Subcutaneous abdominal adipose tissue (tissue), 5 donors: Measurements from ENCODE around the gene OFD1.
A peak's percentile ranks its signal among the peaks of the same experiment; 100 is the strongest.

Experiments
- H3K27ac ChIP-seq: one replicate; pipeline ENCODE4 v1.7.0; 2013; ENCODE audit warnings: low read depth, mild to moderate bottlenecking, inconsistent platforms, low read length, moderate library complexity
- H3K27me3 ChIP-seq, 5 donors: one replicate each; pipeline ENCODE4 v1.7.0; 2013; ENCODE audit warnings: low read length in 5 of 5, inconsistent platforms in 1 of 5; ENCODE audit not compliant: control insufficient read depth in 5 of 5, insufficient read depth in 4 of 5
- H3K36me3 ChIP-seq, 5 donors: one replicate each; pipeline ENCODE4 v1.7.0; 2013; ENCODE audit warnings: low read length in 5 of 5; ENCODE audit not compliant: control insufficient read depth in 5 of 5, insufficient read depth in 5 of 5
- H3K4me1 ChIP-seq, 5 donors: one replicate each; pipeline ENCODE4 v1.7.0; 2013; ENCODE audit warnings: low read length in 5 of 5, mild to moderate bottlenecking in 3 of 5, moderate library complexity in 1 of 5; ENCODE audit not compliant: control insufficient read depth in 5 of 5, insufficient read depth in 5 of 5
- H3K4me3 ChIP-seq, 5 donors: one replicate each; pipeline ENCODE4 v1.7.0; 2013; ENCODE audit warnings: low read length in 5 of 5, low read depth in 1 of 5
- H3K9ac ChIP-seq, 5 donors: one replicate each; pipeline ENCODE4 v1.7.0; 2013; ENCODE audit warnings: low read length in 5 of 5, mild to moderate bottlenecking in 4 of 5, moderate library complexity in 3 of 5
- H3K9me3 ChIP-seq, 5 donors: one replicate each; pipeline ENCODE4 v1.7.0; 2013; ENCODE audit warnings: low read length in 5 of 5; ENCODE audit not compliant: control insufficient read depth in 5 of 5
- donor health status: healthy.
- donor health status: healthy.
- donor health status: healthy.
- donor health status: healthy.
- donor health status: healthy.

The OFD1 gene

DNA sequence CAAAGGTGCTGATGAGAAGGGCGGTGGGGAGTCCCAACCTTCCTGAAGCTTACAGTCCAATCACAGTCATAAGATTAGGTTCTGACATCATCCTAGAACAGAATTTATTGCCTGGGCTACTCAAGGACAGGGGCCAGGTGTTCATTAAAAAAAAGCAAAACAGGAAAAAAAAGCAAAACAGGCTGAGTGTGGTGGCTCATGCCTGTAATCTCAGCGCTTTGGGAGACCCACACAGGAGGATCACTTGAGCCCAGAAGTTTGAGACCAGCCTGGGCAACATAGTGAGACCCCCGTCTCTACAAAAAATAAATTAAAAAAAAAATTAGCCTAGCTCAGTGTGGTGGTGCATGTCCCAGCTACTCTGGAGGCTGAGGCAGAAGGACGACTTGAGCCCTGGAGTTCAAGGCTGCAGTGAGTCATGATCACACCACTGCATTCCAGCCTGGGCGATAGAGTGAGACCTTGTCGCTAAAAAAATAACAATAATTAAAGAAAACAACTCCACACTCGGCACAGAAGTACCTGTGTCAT, 42.6 kb upstream of the OFD1 start:
- H3K9ac ChIP-seq, result no peak overlapping the region
- no peak overlapping the region for H3K4me3 ChIP-seq
- peaks cover 0 to 55% (median 38%) of the 10 kb centered on the region in 5 donors for H3K4me1 ChIP-seq
- no peaks in the 10 kb centered on the region for H3K36me3 ChIP-seq
- H3K9me3 ChIP-seq, result no peaks in the 10 kb centered on the region
- H3K27me3 ChIP-seq, result peaks cover 0 to 17% (median 0%) of the 10 kb centered on the region in 5 donors
- H3K27ac ChIP-seq, result peak overlapping the region; percentile 15

DNA sequence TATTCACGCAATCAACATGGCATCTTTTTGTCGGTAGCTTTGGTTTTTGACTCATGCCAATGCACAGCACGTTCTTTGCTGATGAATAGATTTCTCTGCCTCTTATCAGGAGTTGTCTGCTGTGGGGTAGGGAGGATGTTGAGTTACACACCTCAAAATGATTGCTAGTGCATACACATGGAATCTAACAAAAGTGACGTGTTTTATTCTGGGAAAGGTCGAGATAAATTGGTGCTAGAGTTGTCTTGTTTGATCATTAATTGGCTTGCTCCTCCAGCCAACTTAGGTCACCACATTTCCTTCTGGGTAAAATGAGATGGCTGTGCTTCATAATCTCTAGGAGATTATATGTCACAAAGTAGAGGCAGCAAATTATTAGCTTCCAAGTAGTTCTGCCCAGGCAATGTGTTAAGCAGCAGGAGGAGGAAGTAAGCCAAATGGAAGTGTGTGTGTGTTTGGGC, 41.7 kb upstream of the OFD1 start:
- Histone ChIP-seq H3K4me3 (no peak overlapping the region), H3K4me1 (peaks cover 0 to 56% (median 41%) of the 10 kb centered on the region in 5 donors), H3K9me3 (no peaks in the 10 kb centered on the region), H3K9ac (no peak overlapping the region), H3K27ac (peak overlapping the region; percentile 11), H3K36me3 (no peaks in the 10 kb centered on the region), H3K27me3 (peaks cover 0 to 17% (median 0%) of the 10 kb centered on the region in 5 donors)

DNA sequence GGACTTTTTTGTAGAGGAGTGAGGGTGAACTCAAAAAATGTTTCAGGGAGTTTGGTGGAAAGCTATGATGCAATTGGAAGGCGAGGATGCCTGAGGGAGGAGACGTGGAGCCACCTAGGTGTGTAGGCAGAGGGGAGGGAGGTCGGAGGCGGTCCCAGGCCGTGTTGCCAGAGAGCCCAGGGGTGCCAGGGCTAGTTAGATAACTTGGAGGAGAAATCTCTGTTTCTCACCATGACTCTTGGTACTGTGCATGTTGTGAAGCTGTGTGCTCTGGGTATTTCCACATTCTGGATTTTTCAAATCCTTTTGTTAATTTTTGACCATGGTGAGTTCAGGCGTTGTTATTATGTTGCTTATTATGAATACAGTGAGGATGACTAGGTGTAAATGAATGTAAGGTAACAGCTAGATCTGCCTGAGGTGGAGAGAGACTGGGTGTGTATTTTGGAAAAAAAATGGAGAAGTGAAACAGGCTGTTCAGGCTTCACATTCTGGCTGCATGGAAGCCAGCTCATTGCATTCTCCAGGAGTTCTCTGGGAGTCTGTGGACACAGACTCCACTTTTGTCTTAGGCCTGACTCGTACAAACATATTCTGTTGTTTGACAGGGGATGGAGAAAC, 41.1 kb upstream of the OFD1 start:
- Histone ChIP-seq H3K4me3 (no peak overlapping the region), H3K27me3 (peaks cover 0 to 12% (median 0%) of the 10 kb centered on the region in 5 donors), H3K9ac (peak overlapping the region in 1 of 5 donors; percentile 23), H3K27ac (peak overlapping the region; percentile 11), H3K36me3 (no peaks in the 10 kb centered on the region), H3K4me1 (peaks cover 0 to 54% (median 42%) of the 10 kb centered on the region in 5 donors), H3K9me3 (no peaks in the 10 kb centered on the region)

DNA sequence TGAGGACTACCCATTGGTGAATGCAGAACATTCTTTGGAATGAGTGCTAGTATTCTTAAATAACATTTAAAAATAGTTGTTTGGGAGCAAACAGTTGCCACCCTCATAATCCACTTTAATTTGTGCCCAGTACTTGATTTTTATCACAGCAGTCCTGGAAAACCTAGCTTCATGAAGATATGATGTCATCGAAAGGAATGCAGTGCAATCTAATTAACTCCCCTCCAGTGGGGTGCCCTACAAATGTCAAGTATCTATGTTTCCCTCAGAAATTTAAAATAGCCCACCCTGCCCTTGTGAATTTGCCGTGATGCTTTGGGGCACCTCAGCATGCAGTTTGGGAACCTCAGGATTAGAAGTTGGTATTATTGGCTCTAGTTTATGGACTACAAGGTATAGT, 40.2 kb upstream of the OFD1 start:
- peak overlapping the region in 1 of 5 donors; percentile 50 for H3K9ac ChIP-seq
- no peaks in the 10 kb centered on the region for H3K9me3 ChIP-seq
- peaks cover 0 to 7% (median 0%) of the 10 kb centered on the region in 5 donors for H3K27me3 ChIP-seq
- H3K4me1 ChIP-seq, result peaks cover 0 to 61% (median 44%) of the 10 kb centered on the region in 5 donors
- no peak overlapping the region for H3K4me3 ChIP-seq
- H3K27ac ChIP-seq, result no peak overlapping the region
- H3K36me3 ChIP-seq, result no peaks in the 10 kb centered on the region

DNA sequence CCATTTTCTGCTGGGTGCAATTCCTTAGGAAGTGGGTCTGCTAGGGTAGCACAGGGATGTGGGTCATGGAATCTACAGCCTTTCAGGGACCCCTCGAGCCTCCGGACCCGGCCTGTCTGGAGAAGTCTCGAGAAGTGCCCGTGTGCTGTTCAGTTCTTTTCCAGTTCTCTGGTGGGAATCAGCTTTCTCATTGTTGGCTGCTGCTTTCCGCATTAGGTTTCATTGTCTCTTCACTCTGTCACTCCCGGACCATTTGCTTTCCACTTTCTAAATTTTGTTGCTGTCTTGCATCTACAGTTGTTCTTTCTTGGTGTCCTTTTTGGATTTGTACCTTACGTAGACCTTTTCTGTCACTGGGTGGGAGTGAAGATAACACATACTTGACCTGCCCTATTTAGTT, 39.6 kb upstream of the OFD1 start:
- Histone ChIP-seq H3K4me3 (peak overlapping the region in 1 of 5 donors; percentile 24), H3K36me3 (no peaks in the 10 kb centered on the region), H3K9me3 (no peaks in the 10 kb centered on the region), H3K9ac (peak overlapping the region in 1 of 5 donors; percentile 50), H3K27ac (no peak overlapping the region), H3K27me3 (peaks cover 0 to 6% (median 0%) of the 10 kb centered on the region in 5 donors), H3K4me1 (peaks cover 0 to 62% (median 45%) of the 10 kb centered on the region in 5 donors)

DNA sequence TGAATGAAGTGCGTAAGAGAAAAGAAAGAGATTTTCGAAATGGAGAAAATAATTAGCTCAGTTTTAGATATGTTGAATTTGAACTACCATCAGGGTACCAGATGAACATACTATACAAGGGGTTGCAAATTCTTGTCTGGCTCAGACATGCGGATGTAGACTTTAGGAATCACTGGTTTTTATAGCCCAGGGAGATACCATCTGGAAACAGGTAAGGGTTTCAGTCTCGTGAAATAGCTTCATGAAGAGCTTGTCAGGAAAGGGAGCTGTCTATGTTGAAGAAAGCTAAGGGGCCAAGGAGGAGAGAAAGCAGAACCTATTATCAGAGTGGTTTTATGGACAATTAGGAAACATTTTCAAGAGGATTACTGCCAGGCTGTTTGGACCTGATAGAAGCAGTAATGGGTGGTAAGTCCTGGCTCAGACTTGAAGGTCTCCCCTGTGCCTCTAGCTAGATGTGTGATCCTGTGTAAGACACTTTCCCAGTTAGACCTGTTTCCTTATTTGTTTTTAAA, 38.9 kb upstream of the OFD1 start:
- peaks cover 0 to 4% (median 0%) of the 10 kb centered on the region in 5 donors for H3K27me3 ChIP-seq
- no peaks in the 10 kb centered on the region for H3K36me3 ChIP-seq
- H3K4me3 ChIP-seq, result no peak overlapping the region
- H3K9ac ChIP-seq, result no peak overlapping the region
- no peak overlapping the region for H3K27ac ChIP-seq
- peaks cover 0 to 57% (median 41%) of the 10 kb centered on the region in 5 donors for H3K4me1 ChIP-seq
- no peaks in the 10 kb centered on the region for H3K9me3 ChIP-seq

DNA sequence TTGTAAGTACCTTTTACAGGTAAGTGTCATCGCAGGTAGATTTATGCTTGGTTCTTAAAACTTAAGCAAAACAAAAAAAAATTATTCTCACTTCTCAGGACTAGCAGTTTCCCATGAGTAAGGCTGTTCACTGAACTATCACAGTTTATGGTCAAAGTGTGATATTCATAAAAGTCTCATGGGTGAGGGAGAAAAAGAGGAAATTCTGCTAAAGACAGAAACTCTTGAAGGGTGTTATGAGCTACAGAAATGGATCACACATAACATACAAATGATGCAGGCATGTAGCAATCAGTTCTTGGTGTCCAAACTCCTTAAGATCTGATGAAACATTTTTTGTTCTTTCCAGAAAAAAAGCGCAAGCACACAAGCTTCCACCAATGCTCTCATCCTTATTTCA, 37.1 kb upstream of the OFD1 start:
- Histone ChIP-seq H3K9me3 (no peaks in the 10 kb centered on the region), H3K9ac (no peak overlapping the region), H3K27ac (peak overlapping the region; percentile 18), H3K27me3 (peaks cover 0 to 6% (median 0%) of the 10 kb centered on the region in 5 donors), H3K4me3 (no peak overlapping the region), H3K4me1 (peaks cover 0 to 53% (median 45%) of the 10 kb centered on the region in 5 donors), H3K36me3 (no peaks in the 10 kb centered on the region)

DNA sequence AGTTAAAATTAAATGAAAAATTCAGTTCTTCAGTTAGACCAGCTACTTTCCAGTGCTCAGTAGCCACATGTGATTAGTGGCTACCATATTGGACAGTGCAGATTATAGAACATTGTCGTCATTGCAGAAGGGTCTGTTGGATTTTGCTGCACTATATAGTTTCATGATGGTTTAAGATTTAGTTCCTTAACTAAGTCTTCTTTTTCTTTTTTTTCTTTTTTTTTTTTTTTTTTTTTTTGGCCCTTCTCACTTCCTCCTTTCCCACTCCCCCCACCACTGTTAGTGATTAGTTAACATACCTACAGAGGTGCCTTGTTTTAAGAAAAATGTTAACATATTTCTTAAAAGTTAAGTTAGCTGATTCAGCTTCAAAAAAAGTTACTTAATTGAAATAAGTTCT, 36.6 kb upstream of the OFD1 start:
- Histone ChIP-seq H3K27me3 (peaks cover 0 to 6% (median under 1%) of the 10 kb centered on the region in 5 donors), H3K4me3 (no peak overlapping the region), H3K4me1 (peaks cover 0 to 50% (median 41%) of the 10 kb centered on the region in 5 donors), H3K36me3 (no peaks in the 10 kb centered on the region), H3K27ac (peak overlapping the region; percentile 18), H3K9ac (no peak overlapping the region), H3K9me3 (no peaks in the 10 kb centered on the region)

DNA sequence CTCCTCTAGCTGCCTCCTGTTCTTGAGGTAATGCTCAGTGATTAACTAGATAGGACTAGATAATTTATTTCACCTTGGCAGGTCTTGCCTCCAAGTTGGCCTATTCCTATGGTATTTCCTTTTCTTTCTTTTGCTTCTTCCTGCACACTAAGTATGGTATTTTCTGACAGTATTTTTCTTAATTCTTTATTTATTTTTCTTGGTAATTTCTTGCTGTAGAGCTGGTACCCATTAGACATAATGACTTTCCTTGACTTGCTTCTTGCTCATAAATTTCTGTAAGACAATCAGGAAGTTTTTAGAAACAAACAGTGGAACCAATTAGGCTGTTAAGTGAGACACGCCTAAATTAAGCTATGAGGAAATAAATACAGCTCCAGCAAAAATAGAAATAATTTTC, 36.1 kb upstream of the OFD1 start:
- Histone ChIP-seq H3K9ac (no peak overlapping the region), H3K4me1 (peaks cover 0 to 48% (median 36%) of the 10 kb centered on the region in 5 donors), H3K9me3 (no peaks in the 10 kb centered on the region), H3K27ac (peak overlapping the region; percentile 25), H3K4me3 (no peak overlapping the region), H3K27me3 (peaks cover 0 to 6% (median 3%) of the 10 kb centered on the region in 5 donors), H3K36me3 (no peaks in the 10 kb centered on the region)

DNA sequence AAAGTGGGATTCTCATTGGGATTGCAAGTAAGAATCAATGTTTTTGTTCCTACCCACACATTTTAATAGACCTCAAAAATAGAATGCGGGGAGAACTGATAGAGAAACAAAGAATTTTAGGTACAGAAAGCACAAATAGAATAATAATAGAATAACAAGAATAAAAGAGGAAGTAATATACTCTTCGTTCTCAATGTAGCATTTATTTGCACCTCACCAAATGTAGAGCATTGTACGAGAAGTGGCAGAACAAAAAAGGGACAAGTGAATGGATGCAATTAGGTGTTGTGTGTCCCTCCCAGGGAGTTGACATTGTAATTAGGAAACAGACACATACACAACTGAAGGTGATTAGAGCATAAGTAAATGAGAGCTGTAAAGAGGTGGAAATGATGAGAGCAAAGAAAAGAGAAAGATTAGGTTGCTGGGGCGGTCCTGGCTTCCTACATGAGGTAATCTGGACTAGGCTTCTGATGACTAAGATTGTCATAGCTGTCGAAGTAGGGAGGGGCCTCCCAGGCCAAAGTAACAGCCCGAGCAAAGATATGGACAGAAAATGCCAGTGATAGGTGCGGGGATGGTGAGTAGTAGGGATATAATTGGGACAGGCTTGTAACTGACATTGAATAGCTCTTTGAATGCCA, 35.2 kb upstream of the OFD1 start:
- H3K9ac ChIP-seq, result no peak overlapping the region
- H3K4me3 ChIP-seq, result no peak overlapping the region
- peaks cover 0 to 42% (median 28%) of the 10 kb centered on the region in 5 donors for H3K4me1 ChIP-seq
- no peaks in the 10 kb centered on the region for H3K9me3 ChIP-seq
- peak overlapping the region; percentile 25 for H3K27ac ChIP-seq
- no peaks in the 10 kb centered on the region for H3K36me3 ChIP-seq
- peaks cover 0 to 6% (median 3%) of the 10 kb centered on the region in 5 donors for H3K27me3 ChIP-seq
